GM18519 (cell line): ENCODE measurements around the gene DISC1.
"Not testable (repeated sequence)": the region's sequence is repeated elsewhere in the genome, so short reads cannot be mapped to it uniquely, and the experiment has no call there.

Experiments
- ATAC-seq: cut with Tn5 transposase; IDR thresholded peaks from one replicate; pipeline ENCODE4 v1.9.1; 2021; ENCODE audit warnings: mild to moderate bottlenecking, moderate library complexity; ENCODE audit not compliant: unreplicated experiment, low FRiP score

The DISC1 gene

GRCh38 chr1:231626535-231626950 is at the start of gene DISC1:
Gene DISC1, plus strand, starts transcription at chr1:231626790. Its CDS starts 78 bp downstream, at chr1:231626868.
- ATAC-seq = peak; percentile 50

GRCh38 chr1:231576804-231577718 is 49.5 kb upstream of the DISC1 start:
- ATAC-seq = no peak

- no peak for ATAC-seq
Observed at GRCh38 chr1:231580874-231581273, 45.7 kb upstream of the DISC1 start.

GRCh38 chr1:231581859-231582258 is 44.7 kb upstream of the DISC1 start:
- no peak for ATAC-seq

- no peak for ATAC-seq
Observed at GRCh38 chr1:231583376-231583775, 43.2 kb upstream of the DISC1 start.

GRCh38 chr1:231584117-231584516 is 42.5 kb upstream of the DISC1 start:
- no peak for ATAC-seq

GRCh38 chr1:231584921-231585320 is 41.7 kb upstream of the DISC1 start:
- no peak for ATAC-seq

- no peak for ATAC-seq
Observed at GRCh38 chr1:231590453-231591198, 36.0 kb upstream of the DISC1 start.

GRCh38 chr1:231591466-231591865 is 35.1 kb upstream of the DISC1 start:
- no peak for ATAC-seq

GRCh38 chr1:231592809-231593208 is 33.8 kb upstream of the DISC1 start:
- no peak for ATAC-seq

- not testable (repeated sequence) for ATAC-seq
Observed at GRCh38 chr1:231593264-231593663, 33.3 kb upstream of the DISC1 start.

GRCh38 chr1:231594123-231594522 is 32.5 kb upstream of the DISC1 start:
- no peak for ATAC-seq

GRCh38 chr1:231594749-231595148 is 31.8 kb upstream of the DISC1 start:
- ATAC-seq = no peak

GRCh38 chr1:231596337-231596791 is 30.2 kb upstream of the DISC1 start:
- ATAC-seq = no peak

- no peak for ATAC-seq
Observed at GRCh38 chr1:231597971-231598370, 28.6 kb upstream of the DISC1 start.

- no peak for ATAC-seq
Observed at GRCh38 chr1:231600458-231600976, 26.1 kb upstream of the DISC1 start.

GRCh38 chr1:231601824-231602672 is 24.5 kb upstream of the DISC1 start:
- no peak for ATAC-seq

- no peak for ATAC-seq
Observed at GRCh38 chr1:231602673-231602984, 24.0 kb upstream of the DISC1 start.

- peak; percentile 56 for ATAC-seq
Observed at GRCh38 chr1:231603598-231604275, 22.9 kb upstream of the DISC1 start.

GRCh38 chr1:231604276-231604621 is 22.3 kb upstream of the DISC1 start:
- no peak for ATAC-seq
